GM18498 (cell line): ENCODE results near the gene BAZ1A.
"Not testable (repeated sequence)": the region's sequence is repeated elsewhere in the genome, so short reads cannot be mapped to it uniquely, and the experiment has no call there.

ENCODE experiments used
- ATAC-seq: cut with Tn5 transposase; IDR thresholded peaks from one replicate; pipeline ENCODE4 v1.9.1; 2021; ENCODE audit warnings: mild to moderate bottlenecking, moderate library complexity; ENCODE audit not compliant: unreplicated experiment

The BAZ1A gene

GRCh38 chr14:34785223-34786006 lies 89.7 kb downstream of the BAZ1A start:
- peak; percentile 71 for ATAC-seq

- ATAC-seq = no peak
Observed at GRCh38 chr14:34782031-34782430, 93.1 kb downstream of the BAZ1A start.

GRCh38 chr14:34781242-34781641 lies 93.9 kb downstream of the BAZ1A start:
- no peak for ATAC-seq

DNA sequence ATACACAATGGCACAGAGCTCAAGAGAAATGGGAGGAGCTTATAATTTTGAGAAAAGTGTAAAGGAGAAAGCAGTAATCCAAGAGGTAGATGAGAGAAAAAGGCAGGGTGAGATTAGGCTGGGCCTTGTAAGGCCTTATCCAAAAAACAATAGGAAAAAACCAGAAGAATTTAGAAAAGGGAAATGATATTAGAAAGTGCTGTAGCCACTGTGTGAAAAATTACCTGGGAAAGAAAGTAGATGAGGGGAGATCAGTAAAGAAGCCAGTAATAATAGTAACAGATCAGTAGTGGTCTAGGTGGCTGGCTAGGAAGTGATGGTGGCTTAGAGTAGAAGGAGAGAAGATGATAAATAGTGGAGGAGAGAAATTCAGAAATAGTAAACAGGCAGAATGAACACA lies 94.5 kb downstream of the BAZ1A start:
- ATAC-seq = no peak

DNA sequence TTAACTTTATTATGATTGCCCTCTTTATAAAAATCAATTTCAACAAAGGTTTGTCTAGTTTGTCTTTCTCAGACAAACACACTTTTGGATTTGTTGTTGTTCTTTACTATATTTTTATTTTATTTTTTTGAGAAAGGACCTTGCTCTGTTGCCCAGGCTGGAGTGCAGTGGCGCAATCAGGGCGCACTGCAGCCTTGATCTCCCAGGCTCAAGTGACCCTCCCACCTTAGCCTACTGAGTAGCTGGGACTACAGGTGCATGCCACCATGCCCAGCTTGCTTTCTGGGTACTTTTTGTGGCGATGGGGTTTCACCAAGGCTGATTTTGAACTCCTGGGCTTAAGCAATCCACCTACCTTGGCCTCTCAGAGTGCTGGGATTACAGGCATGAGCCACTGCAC lies 96.4 kb downstream of the BAZ1A start:
- ATAC-seq = no peak

GRCh38 chr14:34776611-34777010 lies 98.5 kb downstream of the BAZ1A start:
- ATAC-seq = no peak

DNA sequence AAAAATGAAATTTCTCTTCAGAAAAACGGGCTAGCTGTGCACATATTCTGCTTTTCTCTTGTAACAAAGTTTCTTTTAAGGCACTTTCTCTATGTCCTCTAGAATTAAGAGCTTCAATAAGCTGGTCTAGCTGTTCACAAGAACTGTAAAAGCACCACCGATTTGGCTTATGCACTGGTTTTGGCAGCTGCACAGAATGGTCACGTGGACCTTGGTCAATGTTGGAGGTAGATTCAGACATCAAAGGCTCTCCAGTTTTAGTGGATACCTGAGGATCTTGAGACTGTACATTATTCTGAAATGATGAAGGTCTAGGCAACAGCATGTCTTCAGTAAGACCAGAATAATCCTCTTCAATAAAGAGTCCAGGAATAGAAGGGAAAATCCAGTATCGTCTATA lies 99.2 kb downstream of the BAZ1A start:
- no peak for ATAC-seq

GRCh38 chr14:34775342-34775741 lies 99.8 kb downstream of the BAZ1A start:
- ATAC-seq = no peak

DNA sequence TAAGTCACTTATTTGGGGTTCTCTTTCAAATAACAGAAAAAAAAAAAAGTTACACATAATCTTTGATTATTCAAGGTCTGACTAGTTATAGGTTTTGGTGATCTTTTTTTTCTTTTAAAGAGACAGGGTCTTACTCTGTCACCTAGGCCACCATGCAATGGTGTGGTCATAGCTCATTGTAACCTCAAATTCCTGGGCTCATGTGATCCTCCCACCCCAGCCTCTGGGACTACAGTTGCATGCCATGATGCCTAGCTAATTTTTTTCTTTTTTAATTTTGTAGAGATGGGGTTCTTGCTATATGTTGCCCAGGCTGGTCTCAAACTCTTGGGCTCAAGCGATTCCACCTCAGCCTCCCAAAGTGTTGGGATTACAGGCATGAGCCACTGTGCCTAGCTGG lies 104.3 kb downstream of the BAZ1A start:
- no peak for ATAC-seq

GRCh38 chr14:34766606-34767005 lies 108.6 kb downstream of the BAZ1A start:
- ATAC-seq = no peak

- no peak for ATAC-seq
Observed at GRCh38 chr14:34766060-34766459, 109.1 kb downstream of the BAZ1A start.

GRCh38 chr14:34755215-34755614 lies 119.9 kb downstream of the BAZ1A start:
- ATAC-seq = no peak

DNA sequence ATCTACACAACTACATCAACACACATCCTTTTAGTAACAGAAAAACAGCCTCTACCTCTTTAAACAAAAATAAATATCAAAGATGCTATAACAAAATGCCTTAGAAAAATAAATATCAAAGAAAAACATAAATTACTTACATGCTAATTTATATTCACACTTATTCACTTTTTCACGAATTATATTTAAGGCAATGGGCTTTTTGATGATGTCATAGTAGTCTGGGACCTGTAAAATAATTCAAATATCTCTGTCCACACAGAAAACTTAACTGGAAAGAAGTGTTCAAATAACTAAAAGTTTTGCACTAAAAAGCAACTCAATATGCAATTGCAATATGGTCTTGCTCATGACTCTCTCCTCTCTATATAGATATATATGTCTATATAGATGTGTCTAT lies 120.5 kb downstream of the BAZ1A start:
- ATAC-seq = no peak

- ATAC-seq = no peak
Observed at GRCh38 chr14:34750670-34751069, 124.5 kb downstream of the BAZ1A start.

GRCh38 chr14:34750233-34750632 lies 124.9 kb downstream of the BAZ1A start:
- ATAC-seq = no peak

DNA sequence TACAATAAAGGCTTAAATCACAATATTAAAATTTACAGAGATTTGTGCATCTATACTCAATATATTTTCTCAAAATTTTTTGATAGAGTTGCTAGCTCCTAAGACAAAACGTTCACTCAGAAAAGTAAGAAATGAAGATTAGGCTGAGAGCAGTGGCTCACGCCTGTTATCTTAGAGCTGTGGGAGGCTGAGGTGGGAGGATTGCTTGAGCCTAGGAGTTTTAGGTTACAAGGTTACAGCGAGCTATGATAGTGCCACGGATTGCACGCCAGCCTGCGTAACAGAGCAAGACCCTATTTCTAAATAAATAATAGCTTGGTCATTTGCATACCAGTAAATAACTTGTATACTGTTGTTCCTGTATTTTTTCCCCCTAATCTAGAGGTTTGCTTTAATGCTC lies 125.8 kb downstream of the BAZ1A start:
- ATAC-seq = no peak

DNA sequence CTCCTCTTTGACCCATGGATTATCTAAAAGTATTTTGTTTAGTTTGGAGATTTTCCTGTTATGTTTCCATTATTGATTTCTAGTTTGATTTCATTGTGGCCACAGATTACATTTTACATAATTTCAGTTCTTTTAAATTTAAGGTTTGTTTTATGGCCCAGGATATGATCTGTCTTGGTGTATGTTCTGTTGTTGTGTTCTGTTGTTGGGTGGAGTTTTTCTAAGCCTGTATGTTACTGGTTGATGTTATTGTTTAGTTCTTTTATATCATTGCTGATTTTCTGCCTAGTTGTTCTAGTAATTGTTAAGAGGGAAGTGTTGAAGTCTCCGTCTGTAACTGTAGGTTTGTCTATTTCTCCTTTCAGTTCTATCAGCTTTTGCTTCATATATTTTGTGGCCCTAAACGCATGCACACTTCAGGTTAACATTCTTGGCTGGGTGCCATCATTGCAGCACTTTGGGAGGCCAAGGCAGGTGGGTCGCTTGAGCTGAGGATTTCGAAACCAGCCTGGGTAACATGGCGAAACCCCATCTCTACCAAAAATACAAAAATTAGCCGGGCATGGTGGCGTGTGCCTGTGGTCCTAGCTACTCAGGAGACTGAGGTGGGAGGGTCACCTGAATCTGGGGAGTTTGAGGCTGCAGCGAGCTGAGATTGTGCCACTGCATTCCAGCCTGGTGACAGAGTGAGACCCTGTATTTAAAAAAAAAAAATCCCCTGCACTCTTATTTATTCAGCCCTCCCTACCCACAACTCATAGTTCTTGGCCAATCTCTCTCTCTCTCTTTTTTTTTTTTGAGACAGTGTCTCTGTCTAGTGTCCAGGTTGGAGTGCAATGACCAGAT lies 132.7 kb downstream of the BAZ1A start:
- no peak for ATAC-seq

GRCh38 chr14:34741840-34742239 lies 133.3 kb downstream of the BAZ1A start:
- ATAC-seq = no peak

GRCh38 chr14:34740139-34740538 lies 135.0 kb downstream of the BAZ1A start:
- not testable (repeated sequence) for ATAC-seq

- ATAC-seq = not testable (repeated sequence)
Observed at GRCh38 chr14:34737079-34737478, 138.1 kb downstream of the BAZ1A start.

- ATAC-seq = no peak
Observed at GRCh38 chr14:34733245-34733644, 141.9 kb downstream of the BAZ1A start.

DNA sequence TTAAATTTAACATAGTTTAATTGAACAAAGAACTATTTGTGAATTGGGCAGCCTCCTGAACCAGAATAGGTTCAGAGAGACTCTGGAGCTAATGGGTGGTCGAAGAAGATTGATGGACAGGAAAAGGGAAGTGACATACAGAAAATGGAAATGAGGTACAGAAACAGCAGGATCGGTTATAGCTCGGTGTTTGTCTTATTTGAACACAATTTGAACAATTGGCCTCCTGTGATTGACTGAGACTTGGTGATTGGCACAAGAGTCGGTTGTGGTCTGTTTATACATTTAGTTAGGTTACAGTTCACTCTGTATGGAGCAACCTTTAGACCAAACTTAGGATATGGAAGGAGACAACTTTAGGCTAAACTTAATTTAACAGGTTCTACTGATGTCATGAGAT lies 142.4 kb downstream of the BAZ1A start:
- no peak for ATAC-seq
